ENCODE measurements around the gene SERPINI2.

SERPINI2 gene

GRCh38 chr3:167409611-167410010 lies 64.2 kb downstream of the SERPINI2 start:
- no peak overlapping the region for H3K4me3 ChIP-seq (replicated peaks; ENCODE audit: low read depth, low read length)
- TF ChIP-seq CTCF (IDR thresholded peaks at IDR 0.05; ENCODE audit: low read length, missing control alignments) = no peak
- no peak for DNase-seq (ENCODE audit: low read depth)

- H3K4me3 ChIP-seq (replicated peaks; ENCODE audit: low read depth, low read length) = no peak overlapping the region
- DNase-seq (ENCODE audit: low read depth) = peak; percentile 70
- TF ChIP-seq CTCF (IDR thresholded peaks at IDR 0.05; ENCODE audit: low read length, missing control alignments) = peak; percentile 44
These were observed 66.9 kb downstream of the SERPINI2 start for GRCh38 chr3:167406876-167407492.

GRCh38 chr3:167397826-167398225 lies 76.0 kb downstream of the SERPINI2 start:
- no peak for TF ChIP-seq CTCF (IDR thresholded peaks at IDR 0.05; ENCODE audit: low read length, missing control alignments)
- no peak overlapping the region for H3K4me3 ChIP-seq (replicated peaks; ENCODE audit: low read depth, low read length)
- no peak for DNase-seq (ENCODE audit: low read depth)

GRCh38 chr3:167396075-167396474 lies 77.8 kb downstream of the SERPINI2 start:
- no peak overlapping the region for H3K4me3 ChIP-seq (replicated peaks; ENCODE audit: low read depth, low read length)
- no peak for DNase-seq (ENCODE audit: low read depth)
- no peak for TF ChIP-seq CTCF (IDR thresholded peaks at IDR 0.05; ENCODE audit: low read length, missing control alignments)

GRCh38 chr3:167394003-167394402 lies 79.8 kb downstream of the SERPINI2 start:
- no peak for TF ChIP-seq CTCF (IDR thresholded peaks at IDR 0.05; ENCODE audit: low read length, missing control alignments)
- no peak overlapping the region for H3K4me3 ChIP-seq (replicated peaks; ENCODE audit: low read depth, low read length)
- no peak for DNase-seq (ENCODE audit: low read depth)

Measured in fibroblast of pulmonary artery (primary cell).